Measurements from ENCODE around the gene PCDHGA6.
"Not testable (repeated sequence)": the region's sequence is repeated elsewhere in the genome, so short reads cannot be mapped to it uniquely, and the experiment has no call there.

PCDHGA6 gene

DNA sequence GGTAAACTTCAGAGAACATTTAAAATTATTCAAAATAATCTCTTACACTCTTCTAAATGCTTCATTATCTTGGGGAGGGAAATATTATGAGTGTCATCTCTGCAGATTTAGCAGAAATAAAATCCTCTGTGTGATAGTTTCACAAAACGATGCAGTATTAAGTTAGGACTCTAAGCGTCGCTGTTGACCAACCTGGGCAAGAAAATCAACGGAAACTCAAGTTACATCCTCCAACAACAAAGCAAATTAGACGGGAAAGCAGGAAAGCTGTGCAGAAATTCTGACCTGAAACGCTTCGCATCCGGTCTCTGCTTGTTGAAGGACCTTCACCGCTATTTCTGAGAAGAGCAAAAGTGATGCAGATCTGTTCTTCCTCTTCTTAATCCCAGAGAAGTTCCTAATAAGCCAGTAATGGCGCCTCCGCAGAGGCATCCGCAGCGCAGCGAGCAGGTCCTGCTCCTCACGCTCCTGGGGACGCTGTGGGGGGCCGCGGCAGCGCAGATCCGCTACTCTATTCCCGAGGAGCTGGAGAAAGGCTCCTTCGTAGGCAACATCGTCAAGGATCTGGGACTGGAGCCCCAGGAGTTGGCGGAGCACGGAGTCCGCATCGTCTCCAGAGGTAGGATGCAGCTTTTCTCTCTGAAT is at the start of gene PCDHGA6:
PCDHGA6 (plus strand) TSS at position 219 of the 645 bp plus-strand sequence; CDS start at position 412, 193 bp downstream.
- no peak for DNase-seq (ENCODE audit: low read depth in 2 of 2)

DNA sequence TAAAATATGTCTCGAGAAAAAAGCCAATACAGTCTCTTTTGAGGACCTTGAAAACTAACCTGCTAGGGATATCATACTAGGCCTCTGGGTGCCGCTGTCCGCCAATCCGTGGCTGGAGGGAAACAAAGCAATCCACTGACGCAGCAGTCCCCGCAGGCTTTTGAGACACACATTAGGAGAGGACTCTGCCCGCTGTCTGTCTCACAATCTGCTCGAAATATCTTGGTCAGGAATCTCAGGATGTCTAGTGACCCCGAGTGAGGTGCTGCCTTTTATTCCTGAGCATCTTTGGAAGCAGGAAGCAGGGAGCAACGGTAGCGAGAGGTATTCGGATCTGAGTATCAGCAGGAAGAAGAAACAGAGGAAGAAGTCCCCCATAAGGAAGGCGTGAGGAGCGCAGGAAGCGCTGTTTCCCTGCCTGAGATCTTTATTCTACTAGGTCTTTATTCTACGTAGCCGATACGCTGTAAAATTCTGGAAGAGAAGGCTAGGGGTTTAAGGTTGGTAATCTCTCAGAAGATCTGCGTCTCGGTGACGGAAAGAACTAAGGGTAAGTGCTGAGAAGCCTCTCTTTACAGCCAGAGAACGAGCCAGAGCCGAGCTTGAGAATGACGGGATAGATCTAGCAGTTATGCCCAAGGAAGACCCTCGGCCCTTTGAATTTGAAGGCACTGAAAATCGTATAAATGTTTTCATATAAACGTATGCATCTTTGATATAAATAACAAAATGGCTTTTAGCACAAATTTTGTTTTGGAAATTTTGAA is 47.4 kb upstream of the PCDHGA6 start:
- DNase-seq (ENCODE audit: low read depth in 2 of 2): peak in 1 of 2 experiments; percentile 37

DNA sequence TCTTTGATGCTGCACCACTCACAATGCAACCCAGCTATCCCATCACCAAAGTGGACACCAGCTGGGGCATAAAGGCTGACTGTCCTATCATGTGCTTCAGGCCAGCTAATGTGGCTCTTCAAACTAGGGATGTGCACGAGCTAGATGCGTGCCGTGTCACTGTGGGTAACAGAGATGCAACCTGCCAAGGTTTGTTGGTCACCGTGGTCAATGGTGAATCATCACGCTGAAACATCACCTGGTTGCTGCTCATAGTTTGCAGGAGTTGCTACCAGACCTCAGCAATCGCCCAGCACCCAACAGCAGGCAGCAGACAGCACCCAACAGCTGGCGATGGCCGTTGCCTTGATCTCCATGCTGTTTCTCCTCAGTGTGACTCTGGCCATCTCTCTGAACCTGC is 45.5 kb upstream of the PCDHGA6 start:
- no peak for DNase-seq (ENCODE audit: low read depth in 2 of 2)

DNA sequence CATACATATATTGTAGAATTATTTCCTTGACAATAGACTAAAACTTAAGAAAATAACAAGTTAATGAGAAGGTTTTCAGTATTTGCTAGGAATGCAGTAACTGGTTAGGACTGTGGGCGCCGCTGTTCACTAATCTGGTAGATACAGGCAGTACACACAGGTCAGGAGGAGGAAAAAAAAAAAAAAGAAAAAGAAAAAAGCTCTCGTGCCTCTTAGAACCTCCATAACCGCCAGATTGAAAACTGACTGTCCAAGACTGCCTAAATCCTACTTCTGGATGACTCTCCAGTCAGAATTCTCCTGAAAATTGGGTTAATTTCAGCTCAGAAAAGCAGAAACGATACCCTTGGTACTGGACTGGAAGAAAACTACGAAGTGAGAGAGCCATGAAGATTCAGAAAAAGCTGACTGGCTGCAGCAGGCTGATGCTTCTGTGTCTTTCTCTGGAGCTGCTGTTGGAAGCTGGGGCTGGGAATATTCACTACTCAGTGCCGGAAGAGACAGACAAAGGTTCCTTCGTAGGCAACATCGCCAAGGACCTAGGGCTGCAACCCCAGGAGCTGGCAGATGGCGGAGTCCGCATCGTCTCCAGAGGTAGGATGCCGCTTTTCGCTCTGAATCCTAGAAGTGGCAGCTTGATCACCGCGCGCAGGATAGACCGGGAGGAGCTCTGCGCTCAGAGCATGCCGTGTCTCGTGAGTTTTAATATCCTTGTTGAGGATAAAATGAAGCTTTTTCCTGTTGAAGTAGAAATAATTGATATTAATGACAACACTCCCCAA is 43.2 kb upstream of the PCDHGA6 start, which contains the start of gene PCDHGA1:
PCDHGA1 (plus strand) TSS at position 216 of the 782 bp plus-strand sequence.
- DNase-seq (ENCODE audit: low read depth in 2 of 2): no peak

DNA sequence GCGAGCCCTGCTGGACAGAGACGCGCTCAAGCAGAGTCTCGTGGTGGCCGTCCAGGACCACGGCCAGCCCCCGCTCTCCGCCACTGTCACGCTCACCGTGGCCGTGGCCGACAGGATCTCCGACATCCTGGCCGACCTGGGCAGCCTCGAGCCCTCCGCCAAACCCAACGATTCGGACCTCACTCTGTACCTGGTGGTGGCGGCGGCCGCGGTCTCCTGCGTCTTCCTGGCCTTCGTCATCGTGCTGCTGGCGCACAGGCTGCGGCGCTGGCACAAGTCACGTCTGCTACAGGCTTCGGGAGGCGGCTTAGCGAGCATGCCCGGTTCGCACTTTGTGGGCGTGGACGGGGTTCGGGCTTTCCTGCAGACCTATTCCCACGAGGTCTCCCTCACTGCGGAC is 41.1 kb upstream of the PCDHGA6 start:
- not testable (repeated sequence) for DNase-seq (ENCODE audit: low read depth in 2 of 2)

DNA sequence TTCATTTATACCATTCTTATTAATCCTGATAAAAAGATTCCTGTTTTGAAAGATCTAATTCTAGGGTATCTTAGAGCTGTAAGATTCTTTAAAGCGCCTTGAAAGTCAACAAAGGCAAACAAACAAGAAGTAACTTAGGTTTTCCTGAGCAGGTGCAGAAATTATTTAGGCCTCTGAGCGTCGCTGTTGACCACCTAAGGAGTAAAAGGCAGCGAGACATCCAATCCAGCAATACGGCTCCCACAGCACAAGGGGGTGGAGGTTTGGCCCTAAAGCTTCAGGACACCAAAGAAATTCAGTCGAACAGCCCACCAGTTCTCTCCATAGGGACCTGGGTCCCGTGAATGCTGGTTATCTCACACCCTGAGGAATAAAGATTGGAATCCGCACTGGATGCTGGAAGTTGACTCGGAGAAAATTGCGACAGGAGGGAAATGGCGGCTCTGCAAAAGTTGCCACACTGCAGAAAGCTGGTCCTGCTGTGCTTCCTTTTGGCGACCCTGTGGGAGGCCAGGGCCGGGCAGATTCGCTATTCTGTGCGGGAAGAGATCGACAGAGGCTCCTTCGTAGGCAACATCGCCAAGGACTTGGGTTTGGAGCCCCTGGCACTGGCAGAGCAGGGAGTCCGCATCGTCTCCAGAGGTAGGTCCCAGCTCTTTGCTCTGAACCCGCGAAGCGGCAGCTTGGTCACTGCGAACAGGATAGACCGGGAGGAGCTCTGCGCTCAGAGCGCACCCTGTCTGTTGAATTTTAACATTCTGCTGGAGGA is 35.0 kb upstream of the PCDHGA6 start, which contains the start of gene PCDHGA2:
PCDHGA2 (plus strand) TSS at position 223 of the 769 bp plus-strand sequence.
- DNase-seq (ENCODE audit: low read depth in 2 of 2): no peak

DNA sequence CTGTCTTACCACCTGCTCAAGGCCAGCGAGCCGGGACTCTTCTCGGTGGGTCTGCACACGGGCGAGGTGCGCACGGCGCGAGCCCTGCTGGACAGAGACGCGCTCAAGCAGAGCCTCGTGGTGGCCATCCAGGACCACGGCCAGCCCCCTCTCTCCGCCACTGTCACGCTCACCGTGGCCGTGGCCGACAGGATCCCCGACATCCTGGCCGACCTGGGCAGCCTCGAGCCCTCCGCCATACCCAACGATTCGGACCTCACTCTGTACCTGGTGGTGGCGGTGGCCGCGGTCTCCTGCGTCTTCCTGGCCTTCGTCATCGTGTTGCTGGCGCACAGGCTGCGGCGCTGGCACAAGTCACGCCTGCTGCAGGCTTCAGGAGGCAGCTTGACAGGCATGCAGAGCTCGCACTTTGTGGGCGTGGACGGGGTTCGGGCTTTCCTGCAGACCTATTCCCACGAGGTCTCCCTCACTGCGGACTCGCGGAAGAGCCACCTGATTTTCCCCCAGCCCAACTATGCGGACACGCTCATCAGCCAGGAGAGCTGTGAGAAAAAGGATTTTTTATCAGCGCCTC is 32.8 kb upstream of the PCDHGA6 start:
- DNase-seq (ENCODE audit: low read depth in 2 of 2): not testable (repeated sequence)

DNA sequence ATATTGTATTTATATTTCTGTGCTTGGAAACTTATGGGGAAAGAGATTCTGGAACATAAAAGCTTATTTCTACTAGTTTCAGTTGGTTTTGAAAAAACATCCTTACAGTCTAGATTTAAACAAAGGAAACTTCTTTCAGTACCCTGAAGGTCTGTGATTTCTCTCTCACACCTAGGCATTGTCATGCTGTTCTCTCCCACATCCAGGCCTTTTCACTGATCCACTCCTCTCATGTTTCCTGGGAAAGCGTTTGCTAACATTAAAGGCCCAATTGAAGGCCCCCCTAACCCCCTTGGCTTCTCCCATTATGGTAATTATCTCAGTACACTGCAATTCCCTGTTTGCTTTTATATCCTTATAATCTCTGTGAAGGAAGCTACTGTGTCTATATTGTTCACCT is 30.9 kb upstream of the PCDHGA6 start:
- DNase-seq (ENCODE audit: low read depth in 2 of 2): no peak

DNA sequence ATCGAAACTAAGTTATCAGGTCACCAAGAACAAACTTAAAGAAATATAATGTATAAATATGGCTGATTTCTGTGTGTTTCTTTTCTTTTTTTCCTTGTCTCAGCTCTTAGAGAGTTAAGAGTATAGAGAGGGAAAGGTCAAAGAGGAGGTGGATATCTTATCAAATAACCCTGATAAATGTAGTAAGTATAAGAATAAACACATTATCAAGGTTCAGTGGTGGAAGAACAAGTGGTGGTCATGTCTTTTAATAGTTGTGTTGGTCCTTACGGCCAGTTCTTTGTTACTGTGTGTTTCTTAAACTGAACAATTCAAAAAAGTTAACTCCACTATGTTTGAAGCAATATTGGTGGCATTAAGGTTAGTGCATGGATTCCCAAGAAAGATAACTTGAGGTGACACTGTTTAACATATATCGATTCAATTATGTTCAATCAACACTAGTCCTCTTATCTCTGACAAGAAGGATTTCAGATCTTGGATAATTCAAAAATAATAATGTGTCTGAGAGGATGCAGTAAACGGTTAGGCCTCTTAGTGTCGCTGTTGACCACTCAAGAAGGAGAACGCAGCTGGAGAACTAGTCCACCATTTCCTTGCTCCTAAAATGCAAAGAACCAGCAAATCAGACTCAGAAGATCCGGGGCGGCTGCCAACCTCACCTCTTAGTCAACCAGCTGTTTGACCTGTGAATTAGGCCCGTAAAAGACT is 30.3 kb upstream of the PCDHGA6 start, which contains the start of gene PCDHGA3:
PCDHGA3 (plus strand) TSS at position 588 of the 711 bp plus-strand sequence. CDS start 205 bp downstream, outside the sequence.
- DNase-seq (ENCODE audit: low read depth in 2 of 2): no peak

DNA sequence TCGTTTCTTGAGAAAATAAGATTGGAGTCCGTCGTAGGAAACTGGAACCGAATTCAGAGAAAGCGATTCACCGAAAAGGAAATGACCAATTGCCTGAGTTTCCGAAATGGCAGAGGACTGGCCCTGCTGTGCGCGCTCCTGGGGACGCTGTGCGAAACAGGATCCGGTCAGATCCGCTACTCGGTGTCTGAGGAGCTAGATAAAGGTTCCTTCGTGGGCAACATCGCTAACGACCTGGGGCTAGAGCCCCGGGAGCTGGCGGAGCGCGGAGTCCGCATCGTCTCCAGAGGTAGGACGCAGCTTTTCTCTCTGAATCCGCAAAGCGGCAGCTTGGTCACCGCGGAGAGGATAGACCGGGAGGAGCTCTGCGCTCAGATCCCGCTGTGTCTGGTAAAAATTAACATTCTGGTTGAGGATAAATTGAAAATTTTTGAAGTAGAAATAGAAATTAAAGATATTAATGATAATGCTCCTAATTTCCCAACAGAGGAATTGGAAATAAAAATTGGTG is 29.7 kb upstream of the PCDHGA6 start:
- DNase-seq (ENCODE audit: low read depth in 2 of 2): no peak

DNA sequence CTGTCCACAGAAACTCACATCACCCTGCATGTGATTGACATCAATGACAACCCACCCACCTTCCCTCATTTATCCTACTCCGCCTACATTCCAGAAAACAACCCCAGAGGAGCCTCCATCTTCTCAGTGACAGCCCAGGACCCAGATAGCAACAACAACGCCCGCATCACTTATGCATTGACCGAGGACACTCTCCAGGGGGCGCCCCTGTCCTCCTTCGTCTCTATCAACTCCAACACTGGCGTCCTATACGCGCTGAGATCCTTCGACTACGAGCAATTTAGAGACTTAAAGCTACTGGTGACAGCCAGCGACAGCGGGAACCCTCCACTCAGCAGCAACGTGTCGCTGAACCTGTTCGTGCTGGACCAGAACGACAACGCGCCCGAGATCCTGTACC is 28.4 kb upstream of the PCDHGA6 start:
- no peak for DNase-seq (ENCODE audit: low read depth in 2 of 2)

DNA sequence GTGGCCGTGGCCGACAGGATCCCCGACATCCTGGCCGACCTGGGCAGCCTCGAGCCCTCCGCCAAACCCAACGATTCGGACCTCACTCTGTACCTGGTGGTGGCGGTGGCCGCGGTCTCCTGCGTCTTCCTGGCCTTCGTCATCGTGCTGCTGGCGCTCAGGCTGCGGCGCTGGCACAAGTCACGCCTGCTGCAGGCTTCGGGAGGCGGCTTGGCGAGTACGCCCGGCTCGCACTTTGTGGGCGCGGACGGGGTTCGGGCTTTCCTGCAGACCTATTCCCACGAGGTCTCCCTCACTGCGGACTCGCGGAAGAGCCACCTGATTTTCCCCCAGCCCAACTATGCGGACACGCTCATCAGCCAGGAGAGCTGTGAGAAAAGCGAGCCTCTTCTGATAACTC is 27.7 kb upstream of the PCDHGA6 start:
- DNase-seq (ENCODE audit: low read depth in 2 of 2): not testable (repeated sequence)

DNA sequence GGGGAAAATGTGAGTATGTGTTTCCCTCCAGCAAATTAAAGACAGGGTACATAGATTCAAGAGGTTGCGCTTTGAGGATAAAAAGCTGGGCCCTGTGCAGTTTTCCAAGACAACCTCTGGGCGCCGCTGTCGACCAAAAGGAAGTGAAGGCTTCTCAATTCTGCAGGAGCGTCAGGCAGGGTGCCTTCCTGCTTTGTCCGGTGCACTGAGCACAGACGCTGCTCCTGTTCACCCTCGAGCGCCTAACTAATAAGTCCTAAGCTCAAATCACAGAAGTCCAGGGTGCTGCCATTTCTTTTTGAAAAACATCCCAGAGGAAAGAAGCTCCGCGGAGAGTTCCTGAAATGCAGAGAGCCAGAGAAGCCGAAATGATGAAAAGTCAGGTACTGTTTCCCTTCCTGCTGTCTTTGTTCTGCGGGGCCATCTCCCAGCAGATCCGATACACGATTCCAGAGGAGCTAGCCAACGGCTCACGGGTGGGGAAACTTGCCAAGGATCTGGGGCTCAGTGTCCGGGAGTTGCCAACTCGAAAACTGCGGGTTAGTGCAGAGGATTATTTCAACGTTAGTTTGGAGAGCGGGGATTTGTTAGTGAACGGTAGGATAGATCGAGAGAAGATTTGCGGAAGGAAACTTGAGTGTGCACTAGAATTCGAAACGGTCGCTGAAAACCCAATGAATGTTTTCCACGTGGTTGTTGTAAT is 23.6 kb upstream of the PCDHGA6 start, which contains the start of gene PCDHGB1:
PCDHGB1 (plus strand) TSS at position 183 of the 703 bp plus-strand sequence; CDS start at position 345, 162 bp downstream.
- no peak for DNase-seq (ENCODE audit: low read depth in 2 of 2)

DNA sequence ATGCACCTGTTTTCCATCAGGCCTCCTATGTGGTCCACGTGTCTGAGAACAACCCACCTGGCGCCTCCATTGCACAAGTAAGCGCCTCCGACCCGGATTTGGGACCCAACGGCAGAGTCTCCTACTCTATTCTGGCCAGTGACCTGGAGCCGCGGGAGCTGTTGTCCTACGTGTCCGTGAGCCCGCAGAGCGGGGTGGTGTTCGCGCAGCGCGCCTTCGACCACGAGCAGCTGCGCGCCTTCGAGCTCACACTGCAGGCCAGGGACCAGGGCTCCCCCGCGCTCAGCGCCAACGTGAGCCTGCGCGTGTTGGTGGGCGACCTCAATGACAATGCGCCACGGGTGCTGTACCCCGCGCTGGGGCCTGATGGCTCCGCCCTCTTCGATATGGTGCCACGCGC is 22.1 kb upstream of the PCDHGA6 start:
- DNase-seq (ENCODE audit: low read depth in 2 of 2): no peak

DNA sequence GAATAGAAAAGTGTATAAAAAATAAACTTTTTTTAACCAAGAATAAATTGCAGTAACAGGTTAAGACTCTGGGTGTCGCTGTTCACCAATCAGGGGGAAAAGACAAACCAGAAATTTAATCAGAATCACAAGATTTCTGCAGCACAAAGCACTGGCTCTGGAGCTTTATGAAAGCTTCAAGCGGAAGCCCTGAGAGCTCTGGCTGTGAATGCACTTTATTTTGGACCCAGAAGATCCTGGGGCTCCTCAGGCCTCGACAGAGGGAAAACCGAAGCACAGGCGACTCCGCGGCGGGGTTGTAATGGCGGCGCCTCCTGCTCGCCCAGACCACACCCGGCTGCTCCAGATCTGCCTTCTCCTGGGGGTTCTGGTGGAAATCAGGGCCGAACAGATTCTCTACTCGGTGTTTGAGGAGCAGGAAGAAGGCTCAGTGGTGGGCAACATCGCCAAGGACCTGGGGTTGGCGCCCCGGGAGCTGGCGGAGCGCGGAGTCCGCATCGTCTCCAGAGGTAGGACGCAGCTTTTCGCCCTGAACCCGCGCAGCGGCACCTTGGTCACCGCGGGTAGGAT is 18.7 kb upstream of the PCDHGA6 start, which contains the start of gene PCDHGA4:
PCDHGA4 (plus strand) TSS at position 122 of the 570 bp plus-strand sequence; CDS start at position 209, 87 bp downstream.
- no peak for DNase-seq (ENCODE audit: low read depth in 2 of 2)

DNA sequence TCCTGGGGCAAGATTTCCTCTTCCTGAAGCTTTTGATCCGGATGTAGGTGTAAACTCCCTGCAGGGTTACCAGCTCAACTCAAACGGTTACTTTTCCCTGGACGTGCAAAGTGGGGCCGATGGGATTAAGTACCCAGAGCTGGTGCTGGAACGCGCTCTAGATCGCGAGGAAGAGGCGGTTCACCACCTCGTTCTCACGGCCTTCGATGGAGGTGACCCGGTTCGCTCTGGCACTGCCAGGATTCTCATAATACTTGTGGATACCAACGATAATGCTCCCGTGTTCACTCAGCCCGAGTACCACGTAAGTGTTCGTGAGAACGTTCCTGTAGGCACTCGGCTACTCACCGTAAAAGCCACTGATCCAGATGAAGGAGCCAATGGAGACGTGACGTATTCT is 18.1 kb upstream of the PCDHGA6 start:
- no peak for DNase-seq (ENCODE audit: low read depth in 2 of 2)

DNA sequence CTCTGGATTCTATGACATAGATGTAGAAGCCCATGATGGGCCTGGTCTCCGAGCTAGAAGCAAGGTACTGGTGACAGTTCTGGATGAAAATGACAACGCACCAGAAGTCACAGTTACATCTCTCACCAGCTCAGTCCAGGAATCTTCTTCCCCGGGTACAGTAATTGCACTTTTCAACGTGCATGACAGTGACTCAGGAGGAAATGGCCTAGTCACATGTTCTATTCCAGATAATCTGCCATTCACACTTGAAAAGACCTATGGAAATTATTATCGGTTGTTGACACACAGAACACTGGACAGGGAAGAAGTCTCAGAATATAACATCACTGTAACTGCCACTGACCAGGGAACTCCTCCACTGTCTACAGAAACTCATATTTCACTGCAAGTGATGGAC is 17.6 kb upstream of the PCDHGA6 start:
- no peak for DNase-seq (ENCODE audit: low read depth in 2 of 2)

DNA sequence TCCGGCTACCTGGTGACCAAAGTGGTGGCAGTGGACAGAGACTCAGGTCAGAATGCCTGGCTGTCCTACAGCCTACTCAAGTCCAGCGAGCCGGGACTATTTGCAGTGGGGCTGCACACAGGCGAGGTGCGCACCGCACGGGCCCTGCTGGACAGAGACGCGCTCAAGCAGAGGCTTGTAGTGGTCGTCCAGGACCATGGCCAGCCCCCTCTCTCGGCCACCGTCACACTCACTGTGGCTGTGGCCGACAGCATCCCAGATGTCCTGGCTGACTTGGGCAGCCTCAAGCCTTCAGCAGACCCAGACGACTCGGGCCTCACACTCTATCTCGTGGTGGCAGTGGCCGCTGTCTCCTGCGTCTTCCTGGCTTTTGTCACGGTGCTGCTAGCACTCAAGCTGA is 16.7 kb upstream of the PCDHGA6 start:
- DNase-seq (ENCODE audit: low read depth in 2 of 2): no peak
